Dedifferentiated amniotic fluid mesenchymal stem cell (primary cell): ENCODE data around the gene FIZ1.

Experiments
- DNase-seq: peaks from one replicate; pipeline ENCODE4 v3.0.0-alpha.2; 2016; ENCODE audit errors: extremely low spot score

FIZ1 gene, protein sequence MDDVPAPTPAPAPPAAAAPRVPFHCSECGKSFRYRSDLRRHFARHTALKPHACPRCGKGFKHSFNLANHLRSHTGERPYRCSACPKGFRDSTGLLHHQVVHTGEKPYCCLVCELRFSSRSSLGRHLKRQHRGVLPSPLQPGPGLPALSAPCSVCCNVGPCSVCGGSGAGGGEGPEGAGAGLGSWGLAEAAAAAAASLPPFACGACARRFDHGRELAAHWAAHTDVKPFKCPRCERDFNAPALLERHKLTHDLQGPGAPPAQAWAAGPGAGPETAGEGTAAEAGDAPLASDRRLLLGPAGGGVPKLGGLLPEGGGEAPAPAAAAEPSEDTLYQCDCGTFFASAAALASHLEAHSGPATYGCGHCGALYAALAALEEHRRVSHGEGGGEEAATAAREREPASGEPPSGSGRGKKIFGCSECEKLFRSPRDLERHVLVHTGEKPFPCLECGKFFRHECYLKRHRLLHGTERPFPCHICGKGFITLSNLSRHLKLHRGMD

DNA sequence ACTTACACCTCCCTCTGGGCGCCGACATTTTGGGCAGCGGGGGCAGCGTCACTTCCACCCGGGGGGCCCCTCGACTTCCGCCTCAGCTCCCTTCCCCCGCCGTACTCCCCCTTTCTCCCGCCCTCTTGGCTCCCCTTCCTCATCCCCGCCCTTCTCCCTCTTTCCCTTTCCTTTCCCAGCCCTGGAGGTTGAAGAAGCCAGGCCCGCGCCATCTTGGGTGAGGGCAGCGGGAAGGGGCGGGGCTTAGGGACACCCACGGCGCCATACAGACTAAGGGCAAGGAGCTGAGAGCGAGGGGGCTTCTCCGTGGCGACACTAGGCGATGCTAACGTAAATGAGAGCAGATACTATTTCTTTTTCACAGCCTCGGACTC is at the start of gene FIZ1:
Gene FIZ1 (minus strand): TSS at position 50 of the 374 bp plus-strand sequence. CDS start 1,652 bp downstream, outside the sequence.
- DNase-seq = peak; percentile 98

DNA sequence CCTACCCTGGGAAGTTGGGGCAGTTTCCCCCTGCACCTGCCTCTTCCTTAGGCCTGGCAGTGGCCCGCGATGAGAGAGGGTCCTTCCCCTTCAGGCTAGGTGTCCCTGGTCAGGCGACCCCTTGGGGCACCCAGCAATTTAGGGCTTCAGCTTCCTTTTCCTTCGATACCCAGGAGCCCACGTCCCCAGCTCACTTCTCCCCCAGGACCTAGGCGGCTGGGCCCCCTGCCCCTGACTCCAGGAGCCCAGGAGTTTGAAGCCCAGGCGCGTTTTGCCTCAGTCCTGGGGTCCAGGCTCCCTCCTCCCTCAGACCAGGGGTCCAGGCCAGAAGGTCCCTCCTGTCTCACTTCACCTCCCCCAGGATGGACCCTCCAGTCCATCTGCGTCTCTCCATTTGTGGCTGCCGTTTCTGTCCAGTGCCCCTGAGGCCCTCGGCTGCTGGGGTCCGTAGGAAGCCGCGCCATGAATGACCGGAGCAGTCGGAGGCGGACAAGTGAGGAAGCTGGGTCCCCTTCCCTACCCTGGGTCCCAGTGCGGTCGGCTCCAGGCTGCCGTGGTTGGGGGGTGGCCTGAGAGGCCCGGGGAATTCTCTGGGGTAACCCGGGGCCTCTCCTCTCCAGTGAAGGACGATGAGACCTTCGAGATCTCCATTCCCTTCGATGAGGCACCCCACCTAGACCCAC is 49.4 kb upstream of the FIZ1 start:
- DNase-seq = no peak

DNA sequence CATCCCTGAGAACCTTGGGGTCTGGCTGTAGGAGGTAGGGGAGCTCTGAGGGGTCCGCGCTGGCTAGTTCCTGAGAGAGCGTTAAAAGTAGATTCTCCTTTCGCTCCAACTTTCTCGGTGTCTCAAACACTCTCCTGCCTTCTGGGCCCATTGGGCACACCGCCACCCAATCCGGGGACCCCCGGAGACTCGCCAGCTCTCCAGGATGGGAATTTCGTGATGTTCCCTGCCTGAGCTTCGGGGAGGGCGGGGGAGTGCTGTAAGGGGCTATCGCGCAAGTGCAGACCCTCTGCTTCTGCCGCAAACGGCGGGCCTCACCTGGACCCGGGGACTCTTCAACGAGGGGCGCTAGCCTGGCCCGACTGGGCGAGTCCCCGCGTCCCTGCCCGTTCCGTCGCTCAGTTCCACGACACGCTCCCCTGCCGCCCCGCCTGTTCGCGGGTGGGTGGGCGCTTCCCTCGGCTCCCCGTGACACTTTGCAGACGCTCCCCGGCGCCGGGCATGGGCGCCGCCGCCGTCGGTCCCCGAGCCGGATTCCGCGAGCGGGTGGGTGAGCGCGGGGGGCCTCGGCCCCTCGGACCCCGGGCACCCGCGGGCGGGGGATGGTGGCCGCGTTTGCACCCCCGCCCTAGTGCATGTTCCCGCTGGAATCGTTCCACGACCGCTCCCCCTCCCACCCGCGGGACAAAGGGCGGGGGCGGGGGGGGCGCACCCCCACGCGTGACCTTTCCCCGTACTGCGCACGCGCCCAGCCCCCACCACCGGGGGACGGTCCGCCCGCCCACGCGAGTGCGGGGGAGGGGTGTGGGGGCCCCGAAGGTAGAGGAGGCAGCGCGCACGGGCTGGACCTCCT is 48.6 kb upstream of the FIZ1 start, which contains the start of gene CCDC106:
Gene CCDC106 (plus strand): TSS at position 481 of the 853 bp plus-strand sequence. CDS start 835 bp downstream, outside the sequence.
- peak; percentile 44 for DNase-seq

DNA sequence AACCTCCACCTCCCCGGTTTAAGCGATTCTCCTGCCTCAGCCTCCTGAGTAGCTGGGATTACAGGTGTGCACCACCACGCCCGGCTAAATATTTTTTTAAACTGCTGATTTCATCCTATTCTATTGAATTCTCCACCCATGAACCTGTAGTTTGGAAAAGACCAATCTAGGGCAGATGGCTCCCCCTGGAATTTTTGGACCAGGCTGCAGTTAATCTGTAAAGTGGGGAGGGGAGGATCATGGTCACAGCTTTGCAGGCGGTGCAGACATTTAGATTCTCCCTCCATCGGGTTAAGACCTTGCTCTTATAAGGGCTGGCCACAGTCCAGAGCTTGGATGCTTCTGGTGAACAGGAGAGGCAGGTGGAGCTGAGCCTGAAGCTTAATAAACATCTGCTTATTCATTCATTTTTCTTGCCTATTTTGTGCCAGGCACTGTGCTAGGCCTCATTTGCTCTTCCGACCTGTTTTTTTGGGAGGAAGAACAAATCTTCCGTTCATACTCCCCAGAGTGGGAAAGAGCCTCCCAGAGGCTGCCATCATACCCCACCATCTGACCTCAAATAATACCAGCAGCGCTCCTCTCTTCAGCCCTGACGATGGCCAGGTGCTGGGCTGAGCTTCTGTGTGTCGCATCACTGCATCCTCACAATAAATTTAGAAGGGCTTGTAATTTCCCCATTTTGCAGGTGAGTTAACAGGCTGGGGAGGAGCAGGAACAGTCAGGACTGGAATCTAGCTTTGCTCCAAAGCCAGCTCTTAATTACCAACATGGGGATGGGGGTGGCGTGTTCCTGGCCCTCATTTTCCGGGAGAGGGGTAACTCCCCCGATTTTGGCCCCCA is 47.8 kb upstream of the FIZ1 start:
- DNase-seq = no peak

DNA sequence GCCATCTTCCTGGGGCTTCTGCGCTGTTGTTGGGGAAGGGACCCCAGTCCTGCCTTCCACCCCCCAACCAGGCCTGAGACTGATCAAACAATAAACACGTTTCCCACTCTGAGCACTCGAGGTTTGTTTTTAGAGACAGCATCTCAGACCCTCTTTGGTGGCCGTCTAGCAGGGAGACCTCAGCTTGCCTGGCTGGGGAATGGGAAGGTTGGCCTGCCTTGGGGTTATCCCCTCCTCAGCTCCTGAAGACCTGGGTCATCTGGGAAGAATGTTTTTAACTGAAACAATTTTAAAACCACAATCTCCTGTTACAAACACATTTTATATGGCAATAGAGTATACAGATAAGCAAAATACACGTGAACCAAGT is 46.2 kb upstream of the FIZ1 start:
- DNase-seq = no peak

DNA sequence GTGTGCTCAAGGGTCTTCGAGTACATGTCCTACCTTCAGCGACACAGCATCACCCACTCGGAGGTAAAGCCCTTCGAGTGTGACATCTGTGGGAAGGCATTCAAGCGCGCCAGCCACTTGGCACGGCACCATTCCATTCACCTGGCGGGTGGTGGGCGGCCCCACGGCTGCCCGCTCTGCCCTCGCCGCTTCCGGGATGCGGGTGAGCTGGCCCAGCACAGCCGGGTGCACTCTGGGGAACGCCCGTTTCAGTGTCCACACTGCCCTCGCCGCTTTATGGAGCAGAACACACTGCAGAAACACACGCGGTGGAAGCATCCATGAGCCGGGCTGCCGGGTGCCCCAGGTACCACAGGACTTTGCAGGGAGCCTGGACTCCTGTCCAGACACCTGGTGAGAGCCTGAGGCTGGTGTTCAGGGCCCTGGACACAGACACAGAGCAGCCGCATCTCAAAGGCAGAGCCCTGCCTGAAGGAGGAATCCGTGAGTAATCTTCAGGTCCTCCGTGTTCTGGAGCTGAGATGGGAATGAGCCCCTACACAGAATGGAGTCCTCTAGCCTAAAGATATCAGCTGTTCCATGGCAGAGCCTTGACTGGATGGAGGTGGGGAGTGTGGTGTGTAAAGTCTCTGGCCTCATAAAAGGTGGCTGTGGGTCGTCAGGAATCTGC is 45.7 kb upstream of the FIZ1 start:
- DNase-seq = no peak

DNA sequence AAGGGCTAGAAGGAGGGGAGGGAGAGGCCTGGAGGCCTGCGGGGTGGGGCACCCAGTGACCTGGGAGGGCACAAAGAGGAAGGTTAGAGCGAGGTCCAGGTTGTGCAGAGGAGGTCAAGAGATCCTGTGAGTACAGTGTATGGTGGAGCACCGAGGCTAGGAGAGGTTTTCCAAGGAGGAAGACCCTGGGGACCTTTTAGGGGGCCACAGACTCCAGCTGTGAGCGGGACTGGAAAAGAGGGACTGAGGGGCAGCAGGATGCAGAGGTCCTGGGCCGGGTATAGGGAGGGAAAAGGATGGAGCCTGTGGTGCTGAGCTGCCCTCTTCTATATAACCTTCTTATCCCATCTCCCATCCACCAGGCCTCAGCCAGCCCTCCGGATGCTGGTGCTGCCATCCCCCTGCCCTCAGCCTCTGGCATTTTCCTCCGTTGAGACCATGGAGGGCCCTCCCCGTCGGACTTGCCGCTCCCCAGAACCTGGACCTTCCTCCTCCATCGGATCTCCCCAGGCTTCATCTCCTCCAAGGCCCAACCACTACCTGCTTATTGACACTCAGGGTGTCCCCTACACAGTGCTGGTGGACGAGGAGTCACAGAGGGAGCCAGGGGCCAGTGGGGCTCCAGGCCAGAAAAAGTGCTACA is 45.0 kb upstream of the FIZ1 start:
- DNase-seq = no peak

DNA sequence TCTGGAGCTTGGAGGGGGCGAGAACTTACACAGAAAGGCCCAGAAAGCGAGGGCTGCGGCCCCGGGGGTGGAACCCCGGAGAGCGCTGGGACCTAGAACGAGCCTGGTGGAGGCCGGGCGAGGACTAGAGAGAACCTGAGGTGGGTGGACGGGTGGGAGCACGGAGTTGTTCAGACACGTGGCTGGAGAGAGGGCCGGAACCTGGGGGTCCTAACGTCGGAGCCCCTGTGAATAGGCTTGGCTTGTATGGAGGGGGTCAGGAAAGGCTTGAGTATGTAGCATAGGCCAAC is 44.5 kb upstream of the FIZ1 start:
- no peak for DNase-seq

DNA sequence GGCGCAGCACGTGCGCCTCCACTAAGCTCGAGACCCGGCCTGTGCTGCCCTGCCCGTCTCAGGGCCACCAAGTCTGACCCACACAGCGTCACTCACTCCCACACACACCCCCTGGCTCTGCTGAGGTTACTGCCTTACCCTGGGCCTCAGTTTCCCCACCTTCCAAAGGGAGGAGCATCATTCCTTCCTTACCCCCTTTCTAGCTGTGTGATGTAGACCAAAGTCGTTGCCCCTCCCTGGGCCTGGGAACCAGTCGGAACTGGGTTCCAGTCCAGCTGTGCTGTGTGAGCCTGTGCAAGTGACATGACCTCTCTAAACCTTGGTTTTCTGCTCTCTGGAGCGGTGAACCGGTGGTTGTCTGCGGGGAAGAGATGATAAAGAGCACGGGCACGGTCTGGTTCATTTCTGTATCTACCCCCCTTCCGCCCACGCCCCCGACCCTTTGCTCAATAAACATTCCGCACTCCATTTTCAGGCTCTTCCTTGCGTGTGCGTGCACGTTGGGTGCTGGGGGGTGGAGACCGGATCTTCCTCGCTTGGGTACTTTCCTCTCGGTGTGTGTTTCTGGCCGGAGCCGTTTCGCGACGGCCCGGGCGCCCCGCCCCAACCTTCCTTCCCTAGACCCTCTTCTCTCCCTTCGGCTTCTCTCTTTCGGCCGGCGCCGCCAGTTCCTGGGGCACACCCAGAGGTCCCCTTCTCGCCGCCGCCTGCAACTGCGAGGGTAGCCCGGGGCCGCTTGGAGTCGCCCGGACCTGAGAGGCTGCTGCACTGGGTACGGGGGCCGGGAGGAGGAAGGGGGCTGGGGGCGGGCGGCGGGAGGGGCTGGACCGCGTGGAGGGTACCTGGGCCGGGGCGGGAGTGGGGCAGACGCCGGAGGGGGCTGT is 43.9 kb upstream of the FIZ1 start, which contains the start of gene ZNF581:
Gene ZNF581 (plus strand): TSS at position 647 of the 884 bp plus-strand sequence. CDS start 923 bp downstream, outside the sequence.
- DNase-seq = peak; percentile 66

DNA sequence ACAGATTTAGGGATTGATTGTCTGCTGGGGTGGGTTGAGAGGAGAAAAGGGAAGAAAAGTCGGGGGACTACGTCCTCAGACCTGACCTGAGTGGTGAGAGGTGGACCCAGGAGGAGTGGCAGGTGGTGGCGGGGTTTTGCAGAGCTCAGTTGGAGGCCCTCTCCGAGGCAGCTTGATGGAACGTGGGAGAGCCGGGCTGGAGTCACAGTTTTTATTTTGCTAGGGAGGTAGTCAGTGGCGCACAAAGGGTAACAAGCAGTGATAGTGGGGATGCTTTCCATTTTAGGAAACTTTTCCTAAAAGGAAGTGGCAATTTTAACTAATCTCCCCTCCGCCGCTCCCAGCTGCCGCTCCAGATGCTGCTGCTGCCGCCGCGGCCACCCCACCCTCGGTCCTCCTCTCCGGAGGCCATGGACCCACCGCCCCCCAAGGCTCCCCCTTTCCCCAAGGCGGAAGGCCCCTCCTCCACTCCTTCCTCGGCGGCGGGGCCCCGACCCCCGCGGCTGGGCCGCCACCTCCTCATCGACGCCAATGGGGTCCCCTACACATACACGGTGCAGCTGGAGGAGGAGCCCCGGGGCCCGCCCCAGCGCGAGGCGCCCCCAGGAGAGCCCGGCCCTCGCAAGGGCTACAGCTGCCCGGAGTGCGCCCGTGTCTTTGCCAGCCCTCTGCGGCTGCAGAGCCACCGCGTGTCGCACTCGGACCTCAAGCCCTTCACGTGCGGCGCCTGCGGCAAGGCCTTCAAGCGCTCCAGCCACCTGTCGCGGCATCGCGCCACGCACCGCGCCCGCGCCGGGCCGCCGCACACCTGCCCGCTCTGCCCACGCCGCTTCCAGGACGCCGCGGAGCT is 43.1 kb upstream of the FIZ1 start:
- DNase-seq = no peak

DNA sequence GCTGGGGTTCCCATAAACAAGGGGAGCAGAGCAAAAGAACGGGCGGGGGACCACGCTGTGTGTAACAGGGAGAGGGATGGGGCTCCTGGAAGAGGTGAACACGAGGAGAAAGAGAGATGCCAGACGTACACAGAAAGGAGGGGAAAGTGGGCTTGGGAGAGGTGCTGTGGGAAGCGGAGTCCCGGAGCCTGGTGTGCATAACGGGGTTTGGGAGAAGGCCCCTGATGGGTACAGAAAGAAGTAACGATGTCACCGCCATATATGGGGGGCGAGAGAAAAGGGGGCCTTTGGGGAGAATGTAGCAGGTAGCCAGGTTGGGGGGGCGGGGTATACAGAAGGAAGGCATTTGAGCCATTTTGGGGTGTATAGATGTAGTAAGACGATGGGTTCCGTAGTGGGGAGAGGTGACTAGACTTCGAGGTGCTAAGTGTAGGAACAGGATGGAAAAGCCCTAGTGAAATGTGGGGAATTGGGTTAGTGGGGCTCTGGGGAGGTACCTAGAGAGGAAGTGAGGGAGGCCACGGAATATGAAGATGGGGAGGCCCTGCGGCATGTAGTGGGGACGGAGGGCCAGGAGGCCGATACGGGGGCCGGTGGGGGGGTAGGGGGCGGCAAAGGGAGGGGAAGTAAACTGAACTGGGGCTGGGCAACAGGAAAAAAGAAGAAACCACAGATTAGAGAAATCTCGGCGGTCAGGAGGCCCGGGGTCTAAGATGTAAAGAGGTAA is 42.3 kb upstream of the FIZ1 start:
- no peak for DNase-seq

DNA sequence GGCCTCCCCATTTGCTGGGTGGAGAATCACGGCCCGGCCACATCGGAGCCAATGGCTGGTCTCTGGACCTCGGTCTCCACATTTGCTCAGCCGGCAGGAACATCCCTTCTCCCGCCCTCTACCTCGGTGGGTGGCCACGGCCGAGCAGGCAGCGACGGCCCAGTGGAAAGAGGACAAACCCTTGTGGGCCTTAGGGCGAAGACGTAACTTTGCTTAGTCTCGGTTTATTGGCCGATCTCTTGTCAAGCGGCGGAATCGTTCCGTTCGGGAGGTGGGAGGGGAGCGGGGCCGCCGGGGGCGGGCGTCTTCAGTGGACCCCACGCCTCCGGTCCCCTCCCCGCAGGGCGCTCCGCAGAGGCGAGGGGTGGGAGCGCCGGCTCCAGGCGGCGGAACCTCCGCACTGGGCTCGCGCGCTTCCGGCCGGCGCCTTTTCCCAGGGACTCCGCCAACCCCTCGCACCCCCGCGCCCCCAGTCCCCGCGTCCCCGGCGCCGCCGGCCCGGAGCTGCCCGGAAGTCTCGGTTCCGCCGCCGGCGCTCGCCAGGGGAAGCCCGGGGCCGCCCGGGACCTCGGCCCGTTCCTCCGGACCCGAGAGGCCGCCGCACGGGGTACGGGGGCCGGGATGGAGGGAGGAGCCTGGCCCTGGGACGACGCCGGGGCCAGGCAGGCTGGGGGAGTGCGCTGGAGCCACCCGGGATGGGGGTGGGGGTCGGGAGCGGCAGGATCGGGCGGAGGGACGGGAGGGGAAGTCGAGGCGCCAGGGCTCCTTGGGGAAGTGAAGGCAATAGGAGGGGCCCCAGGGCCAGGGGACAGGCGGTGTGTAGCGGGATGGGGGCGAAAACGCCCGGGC is 41.5 kb upstream of the FIZ1 start, which contains the start of gene ZNF580:
Gene ZNF580 (plus strand): TSS at position 426 of the 849 bp plus-strand sequence. CDS start 1,507 bp downstream, outside the sequence.
- peak; percentile 57 for DNase-seq

DNA sequence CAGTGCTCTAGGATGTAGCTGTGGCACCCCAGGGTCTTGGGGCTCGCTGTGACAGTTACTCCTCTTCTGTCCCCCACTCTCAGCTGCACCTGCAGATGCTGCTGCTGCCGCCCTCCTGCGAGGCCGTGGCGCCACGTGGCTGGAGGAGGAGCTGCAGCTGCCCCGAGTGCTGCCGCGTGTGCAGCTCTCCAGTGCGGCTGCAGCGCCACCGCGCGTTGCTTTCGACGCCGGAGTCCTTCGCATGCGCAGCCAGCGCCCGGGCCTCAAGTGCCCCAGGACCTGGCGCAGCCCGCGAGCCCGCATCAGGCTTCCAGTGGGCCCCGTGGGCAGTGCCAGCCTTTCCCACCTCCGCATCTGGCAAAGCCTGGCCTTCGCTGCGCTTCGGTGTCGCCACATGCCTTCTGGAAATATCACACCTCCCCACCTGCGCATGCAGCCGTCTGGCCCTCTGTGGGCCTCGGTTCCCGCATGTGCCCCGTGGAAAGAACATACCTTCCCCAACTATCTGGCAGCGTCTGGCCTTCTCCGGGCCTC is 40.8 kb upstream of the FIZ1 start:
- DNase-seq = peak; percentile 47

DNA sequence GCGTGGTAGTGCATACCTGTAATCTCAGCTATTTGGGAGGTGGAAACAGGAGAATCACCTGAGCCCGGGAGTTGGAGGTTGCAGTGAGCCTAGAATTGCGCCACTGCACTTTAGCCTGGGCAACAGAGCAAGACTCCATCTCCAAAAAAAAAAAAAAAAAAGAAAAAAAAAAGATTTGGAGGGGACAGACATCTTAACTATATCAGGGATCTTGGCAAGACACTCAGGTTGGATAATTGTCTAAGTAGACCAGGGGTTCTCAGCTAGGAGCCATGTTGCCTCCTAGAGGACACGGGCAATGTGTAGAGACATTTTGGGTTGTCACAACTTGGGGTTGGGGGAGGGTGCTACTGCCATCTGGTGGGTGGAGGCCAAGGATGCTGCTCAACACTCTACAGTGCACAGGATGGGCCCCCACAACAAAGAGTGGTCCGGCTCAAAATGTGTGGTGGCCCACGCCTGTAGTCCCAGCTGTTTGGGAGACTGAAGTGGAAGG is 39.6 kb upstream of the FIZ1 start:
- DNase-seq = no peak

DNA sequence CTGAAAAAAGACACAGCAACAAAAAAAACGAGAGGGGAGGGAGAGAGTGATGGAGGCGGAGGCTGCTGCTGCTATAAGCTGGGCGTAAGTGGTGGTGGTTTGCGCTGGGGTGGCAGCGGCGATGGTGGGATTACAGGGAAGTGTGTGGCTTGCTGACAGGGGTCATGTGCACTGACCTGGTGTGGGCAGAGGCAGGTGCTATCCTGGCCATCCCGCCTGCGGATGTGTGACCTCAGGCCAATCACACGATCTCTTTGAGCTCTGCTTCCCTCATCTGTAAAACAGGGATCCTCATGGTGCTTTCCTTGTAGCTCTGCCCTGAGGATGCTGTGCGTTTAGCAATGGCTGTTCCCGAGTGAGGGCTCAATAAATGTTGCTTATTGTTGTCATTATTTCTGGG is 38.2 kb upstream of the FIZ1 start:
- DNase-seq = no peak

DNA sequence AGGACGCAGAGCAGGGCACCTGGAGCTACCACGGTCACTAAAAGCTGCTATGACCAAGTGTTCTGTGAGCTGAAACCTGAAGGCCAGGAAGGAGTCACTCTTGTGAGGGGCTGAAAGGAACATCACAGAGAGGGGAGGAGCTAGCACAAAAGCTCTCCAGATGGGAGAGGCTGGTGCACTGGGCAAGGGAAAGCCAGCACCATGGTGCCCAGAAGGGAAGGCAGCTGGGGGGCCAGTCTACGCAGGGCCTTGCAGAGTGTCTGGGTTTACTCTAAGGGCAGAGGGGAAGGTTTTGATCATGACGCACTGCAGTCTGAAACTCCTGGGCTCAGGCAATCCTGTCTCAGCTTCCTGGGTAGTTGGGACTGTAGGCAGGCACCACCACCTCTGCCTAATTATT is 37.4 kb upstream of the FIZ1 start:
- no peak for DNase-seq
